ENCODE measurements around the gene MRPS9.

Gene MRPS9

DNA sequence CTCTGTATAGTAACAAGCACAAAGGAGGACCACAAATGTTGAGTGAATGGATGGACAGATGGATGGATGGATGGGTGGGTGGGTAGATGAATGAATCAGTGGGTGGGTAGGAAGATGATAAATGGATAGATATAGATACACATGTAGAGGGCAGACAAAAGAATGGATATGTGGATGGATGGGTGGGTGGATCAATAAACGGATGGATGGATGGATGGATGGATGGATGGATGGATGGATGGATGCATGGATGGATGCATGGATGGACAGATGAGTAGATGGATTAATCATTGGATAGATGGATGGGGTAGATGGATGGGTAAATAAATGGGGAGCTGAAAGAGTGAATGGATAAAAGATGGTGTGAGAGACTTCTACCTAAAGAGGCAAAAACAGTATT, 111.4 kb downstream of the MRPS9 start:
- FAIRE-seq: no peak
- no peak for DNase-seq (ENCODE audit: insufficient read length, low spot score)
